Activated gamma-delta T cell (primary cell): ENCODE data around the gene TMEM158.

Source experiments
- DNase-seq: peaks from one replicate; lab custom pipeline; 2025; lab: John Stamatoyannopoulos, UW
- total RNA-seq, 2 donors: gene quantifications; one replicate each; lab custom pipeline; 2026; lab: John Stamatoyannopoulos, UW

The TMEM158 gene
- total RNA-seq, result 0.05 to 0.31 reads per million in 2 donors

DNA sequence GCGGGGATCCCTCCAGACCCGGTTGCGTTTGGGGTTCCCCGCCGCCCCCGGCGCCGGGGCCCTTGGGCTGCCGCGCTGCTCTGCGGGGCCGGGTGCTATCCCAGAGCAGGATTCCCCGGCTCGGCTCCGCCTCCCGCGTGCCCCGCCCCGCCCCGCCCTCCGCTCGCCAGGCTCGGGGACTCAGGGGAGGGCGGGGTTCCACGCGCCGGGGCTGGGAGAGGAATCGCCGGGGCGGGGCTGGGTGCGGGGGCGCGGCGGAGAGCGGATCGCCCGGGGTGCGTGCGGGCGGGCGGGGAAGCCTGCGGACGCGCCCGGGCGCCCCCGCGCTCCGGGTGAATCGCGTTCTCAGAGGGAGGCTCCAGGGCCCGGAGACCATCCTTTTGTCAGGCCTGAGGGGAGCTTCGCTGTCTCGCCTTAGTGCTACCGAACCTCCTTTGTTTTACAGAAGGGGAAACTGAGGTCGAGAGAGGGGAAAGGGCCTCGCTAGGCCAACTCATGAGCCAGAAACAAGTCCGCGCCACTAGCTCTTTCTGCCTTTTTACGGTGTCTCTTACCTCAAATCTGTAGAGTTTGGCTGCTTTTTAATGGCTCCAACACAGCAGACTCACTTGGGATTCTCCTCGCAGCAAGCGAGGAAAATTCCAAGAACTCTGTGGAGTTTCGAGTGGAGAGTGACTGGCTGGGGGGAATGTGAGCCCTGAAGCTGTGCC, at the start of gene TMEM158:
Gene TMEM158, minus strand, starts transcription at position 82 of the 710 bp plus-strand sequence. CDS start 260 bp downstream, outside the sequence.
- peak; percentile 41 for DNase-seq

DNA sequence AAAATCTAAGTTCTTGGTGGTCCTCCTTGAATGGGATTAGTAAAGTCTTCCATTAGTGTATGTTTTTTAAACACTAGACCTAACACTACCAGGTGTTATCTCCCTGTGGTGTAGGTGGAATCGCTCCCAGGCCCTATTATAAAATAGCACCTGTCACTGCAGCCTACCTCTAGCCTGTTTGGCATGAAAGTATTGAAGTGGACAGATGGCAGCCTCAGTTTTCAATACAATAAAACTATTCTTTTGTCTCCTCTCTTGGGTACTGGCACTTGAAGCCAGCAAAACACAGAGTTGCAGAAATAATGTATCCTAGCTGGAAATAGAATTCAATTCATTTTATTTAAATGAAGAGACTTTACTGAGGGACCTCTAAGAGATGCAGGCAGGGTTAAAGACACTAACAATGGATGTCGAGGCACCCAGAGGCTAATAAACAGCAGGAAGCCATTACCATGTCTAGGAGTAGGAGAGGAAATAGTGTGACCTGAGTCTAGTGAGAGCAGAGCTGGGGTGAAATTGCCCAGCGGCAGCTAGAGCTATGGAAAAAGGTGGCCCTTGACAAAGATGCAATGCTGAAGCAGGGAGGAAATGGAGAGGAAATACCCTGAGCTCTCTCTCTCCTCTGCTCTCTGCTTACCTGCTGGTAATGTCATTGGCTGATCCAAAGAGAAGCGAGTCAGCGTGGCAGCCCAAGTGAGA, 49.1 kb upstream of the TMEM158 start:
- DNase-seq, result no peak

DNA sequence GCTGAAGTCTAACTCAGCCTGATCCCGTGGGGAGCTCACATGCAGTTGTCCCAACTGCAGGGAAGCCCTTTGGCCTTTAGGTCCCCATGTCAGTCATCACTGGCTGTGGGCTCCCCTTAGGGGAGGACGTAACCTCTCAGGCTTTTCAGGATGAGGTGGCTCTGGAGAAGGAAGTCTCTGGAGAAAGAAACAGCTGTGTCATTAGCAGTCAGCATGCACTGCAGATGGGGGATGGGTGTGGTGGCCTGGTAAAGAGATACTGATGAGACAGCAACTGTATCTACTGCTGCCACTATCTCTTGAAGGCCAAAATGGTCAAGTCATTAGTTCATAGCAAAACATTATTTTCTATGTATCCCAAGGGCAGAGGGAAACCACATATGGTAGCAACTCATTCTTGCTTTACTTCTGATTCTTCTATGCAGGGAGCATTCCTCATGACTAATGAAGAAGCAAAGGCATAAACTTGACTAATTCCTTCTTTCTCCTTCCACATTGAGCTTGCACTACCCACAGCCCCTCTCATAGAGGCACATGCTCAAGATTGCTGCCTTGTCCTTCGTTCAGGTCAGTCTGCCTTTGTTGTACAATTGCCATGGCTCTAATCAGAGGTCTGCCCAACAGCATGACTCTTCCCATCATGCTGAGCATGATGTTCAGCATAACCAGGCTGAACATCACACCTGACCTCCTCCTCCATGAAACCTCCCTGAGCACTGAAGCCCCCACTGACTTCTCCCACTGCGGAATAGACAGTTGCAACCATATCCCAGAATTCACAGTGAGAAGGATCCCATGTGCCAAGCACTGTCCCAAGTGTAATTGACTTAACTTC, 47.8 kb upstream of the TMEM158 start:
- DNase-seq, result no peak

DNA sequence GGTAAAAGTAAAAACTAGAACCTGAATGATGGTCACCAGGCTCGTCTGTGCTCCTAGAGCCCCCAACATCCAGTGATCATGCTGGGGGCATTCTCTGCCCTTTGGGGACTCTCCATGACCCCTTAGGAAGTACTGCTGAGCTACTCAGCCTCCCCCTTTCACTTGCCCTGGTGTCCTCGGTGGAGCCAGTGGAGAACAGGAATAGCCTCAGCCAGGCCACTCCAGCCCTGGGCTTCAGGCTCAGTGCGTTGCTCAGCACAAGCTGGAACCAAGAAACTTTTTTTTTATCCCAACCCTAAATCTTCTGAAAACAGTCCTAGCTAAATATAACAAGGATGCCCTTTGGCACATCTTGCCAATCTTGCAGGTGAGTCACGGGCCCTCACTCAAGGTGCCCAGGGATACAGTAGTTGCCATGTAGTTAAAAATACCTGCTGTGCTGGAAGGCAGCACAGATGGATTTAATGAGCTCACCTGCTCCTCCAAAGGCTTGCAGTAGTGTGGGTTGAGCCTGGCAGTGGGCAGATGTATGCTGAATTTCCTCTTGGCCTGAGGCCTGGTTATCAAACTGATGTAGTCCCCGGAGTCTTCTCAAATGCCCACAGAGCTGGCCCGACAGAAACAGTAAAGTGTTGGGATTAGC, 46.9 kb upstream of the TMEM158 start:
- no peak for DNase-seq

DNA sequence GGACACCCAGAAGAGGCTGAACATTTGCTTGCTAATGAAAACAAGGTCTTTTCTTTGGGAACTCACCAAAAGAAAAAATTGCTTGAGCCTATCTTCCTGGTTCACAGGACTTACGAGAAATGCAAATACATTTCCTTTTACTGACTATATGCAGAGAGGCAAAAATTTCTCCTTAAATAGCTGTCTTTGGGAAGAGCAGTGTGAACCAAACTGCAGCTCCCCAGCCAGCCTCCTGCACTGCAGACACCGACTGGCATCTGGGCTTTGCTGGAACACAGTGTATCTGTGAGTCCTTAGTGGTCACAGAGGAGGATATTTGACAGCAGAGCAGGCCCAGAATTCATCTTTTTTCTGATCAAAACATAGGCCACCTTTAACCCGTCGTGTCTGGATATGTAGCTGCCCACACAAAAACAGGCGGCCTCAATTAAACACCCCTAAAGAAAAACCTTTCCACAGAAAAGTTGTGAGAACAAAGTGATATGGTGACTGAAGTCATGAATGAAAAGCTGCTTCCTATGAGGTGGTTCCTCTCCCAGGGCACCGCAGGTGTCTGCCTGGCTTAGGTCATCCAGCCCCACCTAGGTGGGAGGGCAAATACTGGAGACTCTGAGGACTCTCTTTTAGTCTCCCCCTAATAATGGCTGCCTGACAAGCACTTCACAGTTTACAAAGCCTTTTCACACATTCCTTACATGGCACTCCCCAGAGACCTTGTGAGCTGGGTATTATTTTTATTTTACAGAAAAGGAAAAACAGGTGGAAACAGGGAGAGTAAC, 46.1 kb upstream of the TMEM158 start:
- no peak for DNase-seq

DNA sequence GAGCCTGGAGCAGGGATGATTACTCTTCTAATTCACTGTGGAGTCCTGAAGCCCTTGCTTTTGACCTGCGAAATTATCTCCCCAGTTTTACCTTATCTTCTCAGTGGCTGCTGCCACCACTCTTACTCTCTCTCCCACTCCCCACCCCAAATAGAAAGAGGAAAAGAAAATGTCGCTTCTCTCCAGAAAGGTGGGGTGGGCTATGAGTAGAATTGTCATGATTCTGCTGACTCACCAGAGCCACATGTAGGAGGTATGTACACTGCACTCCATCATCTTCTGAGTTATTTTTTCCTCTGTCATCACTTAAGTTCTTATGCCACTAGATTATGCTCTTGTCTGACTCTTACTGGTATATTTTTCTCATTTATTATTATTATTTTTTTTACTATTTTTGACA, 43.9 kb upstream of the TMEM158 start:
- DNase-seq, result no peak

DNA sequence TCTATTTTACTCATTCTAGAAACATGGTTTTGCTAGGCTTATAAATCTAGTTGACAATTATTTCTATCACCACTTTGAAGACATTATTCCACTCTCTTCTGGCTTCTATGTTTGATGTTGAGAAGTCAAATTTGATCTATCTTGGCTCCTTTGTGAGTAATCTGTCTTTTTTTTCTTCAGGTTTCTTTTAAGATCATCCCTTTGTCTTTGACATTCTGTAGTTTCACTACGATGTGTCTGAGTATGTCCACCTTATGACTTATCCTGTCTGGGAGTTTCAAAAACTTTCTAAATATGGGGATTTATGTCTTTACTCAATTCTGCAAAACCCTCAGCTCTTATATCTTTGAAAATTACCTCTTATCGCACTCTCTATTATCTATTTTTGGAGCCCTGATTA, 41.0 kb upstream of the TMEM158 start:
- DNase-seq, result no peak

DNA sequence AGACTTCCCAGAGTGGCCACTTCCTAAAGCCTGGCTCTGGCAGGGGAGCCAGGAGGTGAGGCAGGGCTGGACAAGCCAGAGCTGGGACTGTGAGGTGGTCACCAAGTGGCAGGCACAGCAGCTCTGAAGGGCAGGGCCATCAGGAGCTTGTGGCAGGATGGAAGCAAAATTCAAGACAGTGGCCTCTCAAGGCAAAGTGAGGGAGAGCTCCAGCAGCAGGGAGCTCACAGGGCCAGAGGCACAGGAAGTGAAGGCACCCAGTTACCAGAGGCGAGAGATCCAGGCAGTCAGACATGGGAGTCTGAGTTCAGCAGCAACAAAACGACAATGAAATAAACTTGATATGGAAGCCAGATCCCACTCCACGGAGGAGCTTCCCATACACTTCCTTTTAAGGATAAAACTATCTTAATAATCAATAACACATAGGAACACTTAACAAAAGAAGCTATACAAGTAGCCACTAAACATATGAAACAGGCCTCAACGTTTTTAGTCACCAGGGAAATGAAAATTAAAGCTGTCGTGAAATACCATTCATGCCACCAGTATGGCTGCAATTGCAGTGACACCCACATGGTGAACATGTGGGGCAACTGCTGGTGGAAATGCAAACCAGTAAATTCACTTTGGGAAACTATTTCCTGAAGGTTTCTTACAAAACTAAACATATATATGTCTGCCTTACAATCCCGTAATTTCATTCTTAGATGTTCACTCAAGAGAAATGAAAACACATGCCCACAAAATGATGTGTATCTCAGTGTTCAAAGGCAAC, 35.4 kb upstream of the TMEM158 start:
- DNase-seq, result no peak

DNA sequence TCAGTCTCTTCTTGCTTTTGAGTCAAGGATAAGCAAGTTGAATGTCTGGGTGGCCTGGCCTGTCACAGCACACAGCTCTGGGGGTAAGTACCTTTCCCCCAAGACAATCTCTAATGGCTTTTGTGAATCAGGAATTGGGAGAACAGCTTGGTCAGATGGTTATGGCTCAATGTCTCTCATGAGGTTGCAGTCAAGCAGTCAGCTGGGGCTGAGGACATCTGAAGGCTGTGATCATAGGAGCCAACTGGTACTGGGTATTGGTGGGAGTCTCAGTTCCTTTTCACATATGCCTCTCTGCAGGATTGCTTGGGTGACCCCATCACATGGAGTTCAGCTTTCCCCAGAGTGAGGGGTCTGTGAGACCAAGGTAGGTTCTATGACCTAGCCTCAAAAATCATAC, 33.0 kb upstream of the TMEM158 start:
- no peak for DNase-seq

DNA sequence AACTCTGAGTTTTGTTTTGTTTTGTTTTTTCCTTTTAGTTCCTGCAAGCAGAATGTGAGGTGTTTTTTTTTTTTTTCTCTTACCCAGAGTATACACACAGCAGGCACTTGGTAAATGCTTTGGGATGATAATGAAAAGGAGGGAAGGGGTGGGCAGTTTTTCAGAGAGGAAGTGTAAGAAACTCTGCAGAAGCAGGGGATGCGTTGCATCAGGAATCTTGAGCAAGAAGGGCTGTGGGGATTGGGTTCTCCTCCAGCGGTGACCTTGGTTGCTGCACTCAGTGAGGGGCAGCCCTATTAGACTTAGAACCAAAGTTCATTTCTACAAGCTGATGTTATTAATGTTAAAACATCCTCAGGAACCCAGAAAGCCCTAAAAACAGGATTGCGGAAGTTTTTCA, 32.2 kb upstream of the TMEM158 start:
- DNase-seq, result no peak

DNA sequence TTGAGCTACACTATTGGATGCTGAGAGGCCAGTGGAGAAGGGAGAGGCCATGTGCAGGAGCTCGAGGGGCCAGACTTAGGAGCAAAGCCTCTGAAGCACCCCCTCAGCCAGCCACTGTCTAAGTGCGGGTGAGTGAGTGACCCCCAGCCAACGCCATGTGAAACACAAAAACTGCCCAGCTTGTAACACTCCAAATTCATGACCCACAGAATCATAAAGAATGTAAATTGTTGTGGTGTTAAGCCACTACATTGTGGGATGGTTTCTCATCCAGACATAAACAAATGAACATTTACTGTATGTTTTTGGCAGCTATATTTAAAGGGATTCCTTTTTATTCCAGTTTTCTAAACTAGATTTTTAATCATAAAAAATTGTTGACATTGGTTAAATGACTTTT, 27.2 kb upstream of the TMEM158 start:
- no peak for DNase-seq

DNA sequence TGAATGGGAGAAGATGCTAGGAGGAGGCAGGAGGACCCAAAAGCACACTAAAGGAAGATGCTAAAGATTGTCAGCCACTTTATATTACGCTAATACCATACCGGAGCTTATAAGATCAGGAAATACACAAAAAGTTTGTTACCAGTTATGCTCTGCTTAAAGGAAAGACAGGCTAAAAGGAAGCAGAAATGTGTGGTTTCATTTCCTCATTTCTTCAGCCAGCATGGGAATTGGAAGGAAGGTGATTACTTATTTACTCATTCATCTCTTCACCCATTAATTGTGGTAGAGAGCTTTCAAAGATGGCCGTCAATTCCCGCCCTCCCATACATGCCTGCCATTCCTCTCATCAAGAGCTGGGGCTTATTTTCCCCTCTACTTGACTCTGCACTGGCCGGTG, 26.7 kb upstream of the TMEM158 start:
- DNase-seq, result no peak

DNA sequence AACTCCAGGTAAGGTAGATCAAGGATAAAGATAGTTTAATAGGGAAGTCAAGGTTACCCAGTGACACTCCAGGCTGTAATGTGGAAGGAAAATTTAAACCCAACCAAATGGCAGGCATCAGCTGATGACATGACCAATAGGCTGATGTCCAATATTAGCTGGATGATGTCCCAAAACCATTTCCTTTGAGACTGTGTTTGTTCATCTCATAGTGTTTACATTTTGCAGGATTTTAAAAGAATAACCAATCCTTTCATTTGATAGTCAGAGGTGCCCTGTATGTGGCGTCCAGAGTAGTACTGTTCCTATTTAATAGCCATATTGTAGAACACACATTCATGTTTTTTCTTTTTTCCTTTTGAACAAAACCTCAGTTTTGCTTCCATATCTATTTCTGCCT, 23.3 kb upstream of the TMEM158 start:
- DNase-seq, result no peak

DNA sequence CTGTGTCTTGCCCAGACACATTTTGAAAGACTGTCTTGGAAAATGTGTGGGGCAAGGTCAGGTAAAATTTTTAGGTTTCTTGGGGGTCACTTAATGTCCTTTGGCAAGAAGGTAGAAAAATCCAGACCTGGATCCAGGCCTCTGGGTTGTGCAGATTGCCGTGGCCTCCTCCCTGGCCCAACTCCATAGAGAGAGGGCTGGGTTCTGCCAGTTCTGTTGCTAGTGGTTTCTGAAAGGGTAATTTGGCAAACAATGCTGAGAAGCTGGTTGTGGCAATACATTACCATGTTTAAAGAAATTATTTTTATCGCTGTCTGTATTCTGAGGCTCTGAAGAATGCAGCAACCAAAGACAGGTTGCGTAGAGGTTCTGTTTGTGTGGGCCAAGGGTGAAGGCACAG, 20.2 kb upstream of the TMEM158 start:
- no peak for DNase-seq

DNA sequence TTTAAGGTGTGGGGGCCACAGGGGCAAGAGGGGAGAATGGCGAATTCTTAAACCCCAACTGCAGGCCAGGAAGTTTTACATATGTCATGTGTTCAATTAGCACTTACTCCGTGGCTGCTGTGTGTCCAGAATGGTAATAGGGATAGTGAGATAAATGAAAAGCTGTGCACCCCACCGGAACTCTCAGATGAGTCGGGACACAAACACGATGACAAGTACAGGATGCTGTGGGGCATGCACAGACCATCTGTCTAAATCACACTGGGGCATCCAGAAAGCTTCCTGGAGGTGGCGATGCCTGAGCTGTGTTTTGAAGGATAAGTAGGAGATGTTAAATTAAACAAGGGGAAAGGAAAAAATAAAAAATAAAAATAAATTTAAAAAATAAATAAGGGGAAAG, 18.3 kb upstream of the TMEM158 start:
- no peak for DNase-seq

DNA sequence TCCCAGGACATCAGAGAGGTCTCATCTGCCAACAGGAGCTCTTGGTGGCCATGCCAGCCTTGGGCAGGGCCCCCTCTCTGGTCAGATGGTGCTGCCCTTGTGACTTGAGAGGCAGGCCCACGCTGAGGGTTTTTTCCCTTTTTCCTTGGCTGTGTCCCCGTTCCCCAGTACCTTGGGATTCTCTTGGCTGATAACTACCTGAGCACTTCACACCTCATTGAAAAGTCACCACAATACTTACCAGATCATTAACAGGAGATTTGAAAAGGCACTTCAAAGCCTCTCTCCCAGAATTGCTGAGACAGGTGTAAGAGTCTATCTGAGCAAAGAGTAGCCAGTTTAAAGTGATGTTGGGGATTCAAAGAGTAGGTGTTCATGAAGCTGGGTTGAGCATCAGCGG, 15.1 kb upstream of the TMEM158 start:
- no peak for DNase-seq

DNA sequence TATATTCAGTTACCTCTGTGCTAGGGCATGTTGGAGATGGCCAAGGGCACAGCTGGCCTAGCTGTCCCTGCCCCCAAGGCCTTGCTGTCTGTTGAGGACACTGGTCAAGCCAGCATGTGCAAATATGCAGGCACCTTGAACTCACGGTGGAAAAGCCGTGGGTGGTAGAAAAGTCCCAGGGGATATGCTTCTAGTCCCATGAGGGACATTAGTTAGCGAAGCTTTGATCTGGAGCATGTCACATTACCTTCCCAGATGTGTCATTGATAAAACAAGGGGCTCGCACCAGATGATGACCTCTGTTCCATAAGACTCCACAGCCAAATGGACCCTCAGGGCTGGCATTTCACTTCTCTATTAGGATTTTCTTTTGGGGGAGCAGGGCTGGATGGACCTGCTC, 14.2 kb upstream of the TMEM158 start:
- no peak for DNase-seq

DNA sequence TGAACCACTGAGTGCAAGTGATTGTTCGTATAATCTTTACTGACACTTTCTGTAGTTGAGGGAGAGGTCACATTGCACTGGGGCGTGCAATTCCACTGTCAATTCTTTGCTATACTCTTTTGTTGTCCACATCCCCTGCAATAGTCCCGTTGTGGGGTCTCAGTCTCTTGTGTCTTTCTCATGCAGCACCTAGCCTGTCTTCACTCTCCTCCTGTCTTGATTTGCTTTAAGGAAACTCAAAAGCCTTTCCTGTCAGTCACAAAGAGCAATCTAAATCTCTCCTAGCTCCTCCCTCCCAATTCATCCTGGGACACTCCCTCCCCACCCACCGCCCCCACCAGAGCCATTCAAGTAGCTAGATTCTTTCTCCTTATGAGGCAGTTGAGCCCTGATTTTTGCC, 13.2 kb upstream of the TMEM158 start:
- DNase-seq, result no peak

DNA sequence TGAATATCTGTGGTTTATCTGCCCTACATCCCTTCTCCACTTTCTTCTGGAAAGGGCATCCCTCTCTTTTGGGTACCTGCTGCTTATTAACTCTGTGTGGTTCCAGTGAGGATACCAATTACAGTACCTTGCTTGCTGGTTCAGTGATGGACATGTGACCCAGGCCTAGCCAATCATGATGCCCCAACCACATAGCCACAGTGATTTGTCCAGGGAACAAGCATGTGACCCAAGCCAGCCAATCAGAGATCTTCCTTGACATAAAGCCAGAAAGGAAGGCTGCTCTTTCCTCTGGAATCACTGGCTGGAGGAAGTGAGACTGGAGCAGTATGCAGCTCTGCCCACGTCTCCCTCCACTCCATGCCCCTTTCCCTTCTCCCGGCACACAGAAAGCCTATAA, 10.9 kb upstream of the TMEM158 start:
- DNase-seq, result no peak

DNA sequence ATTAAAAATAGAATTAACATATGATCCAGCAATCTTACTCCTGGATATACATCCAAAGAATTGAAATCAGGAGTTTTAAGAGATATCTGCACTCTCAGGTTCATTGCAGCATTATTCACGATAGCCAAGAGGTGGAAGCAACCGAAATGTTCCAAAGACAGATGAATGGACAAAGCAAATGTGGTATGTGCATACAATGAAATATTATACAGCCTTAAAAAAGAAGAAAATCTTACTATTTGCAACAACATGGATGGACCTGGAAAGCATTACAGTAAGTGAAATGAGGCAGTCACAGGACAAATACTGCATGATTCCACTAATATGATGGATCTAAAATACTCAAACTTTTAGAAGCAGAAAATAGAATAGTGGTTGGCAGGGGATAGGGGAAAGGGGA, 9.3 kb upstream of the TMEM158 start:
- DNase-seq, result no peak

DNA sequence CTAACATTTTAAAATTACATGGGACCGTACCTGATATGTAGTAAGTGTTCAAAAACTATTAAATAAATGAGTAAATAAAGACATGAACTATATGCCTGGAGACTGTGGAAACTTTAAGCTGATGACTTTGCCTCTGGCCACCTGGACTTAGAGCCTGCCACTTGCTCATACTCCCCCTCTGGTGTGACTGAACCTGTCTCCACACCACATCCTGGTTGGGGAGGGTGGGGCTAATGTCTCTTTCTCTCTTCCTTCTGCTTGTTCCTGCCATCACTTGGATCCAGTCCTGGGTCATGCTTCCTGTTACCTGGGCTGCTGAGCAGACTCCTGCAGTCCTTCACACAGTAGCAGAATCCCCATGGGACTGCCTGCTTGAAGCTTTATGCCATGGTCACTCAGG, 8.2 kb upstream of the TMEM158 start:
- DNase-seq, result no peak
